ENCODE results near the gene FBP1.

Gene FBP1

GRCh38 chr9:94639061-94639998 lies at the start of gene FBP1:
FBP1 (minus strand) TSS chr9:94639518; CDS start chr9:94639310, 208 bp downstream.
- no peak for DNase-seq (ENCODE audit: low spot score)

- no peak for DNase-seq (ENCODE audit: low spot score)
These were observed 48.1 kb upstream of the FBP1 start for GRCh38 chr9:94687451-94687850.

GRCh38 chr9:94685359-94685758 lies 46.0 kb upstream of the FBP1 start:
- DNase-seq (ENCODE audit: low spot score), result no peak

- peak; percentile 56 for DNase-seq (ENCODE audit: low spot score)
These were observed 42.2 kb upstream of the FBP1 start for GRCh38 chr9:94681508-94681907.

- DNase-seq (ENCODE audit: low spot score), result no peak
These were observed 41.3 kb upstream of the FBP1 start for GRCh38 chr9:94680621-94681020.

- no peak for DNase-seq (ENCODE audit: low spot score)
These were observed 40.7 kb upstream of the FBP1 start for GRCh38 chr9:94680020-94680419.

- DNase-seq (ENCODE audit: low spot score), result no peak
These were observed 40.3 kb upstream of the FBP1 start for GRCh38 chr9:94679587-94679986.

- no peak for DNase-seq (ENCODE audit: low spot score)
These were observed 38.6 kb upstream of the FBP1 start for GRCh38 chr9:94677929-94678328.

GRCh38 chr9:94676446-94677131 lies 37.3 kb upstream of the FBP1 start:
- no peak for DNase-seq (ENCODE audit: low spot score)

- no peak for DNase-seq (ENCODE audit: low spot score)
These were observed 35.9 kb upstream of the FBP1 start for GRCh38 chr9:94675008-94675881.

- no peak for DNase-seq (ENCODE audit: low spot score)
These were observed 33.6 kb upstream of the FBP1 start for GRCh38 chr9:94672811-94673487.

GRCh38 chr9:94668928-94669729 lies 29.8 kb upstream of the FBP1 start:
- DNase-seq (ENCODE audit: low spot score), result peak; percentile 52

- no peak for DNase-seq (ENCODE audit: low spot score)
These were observed 29.2 kb upstream of the FBP1 start for GRCh38 chr9:94668418-94668927.

GRCh38 chr9:94666364-94667099 lies 27.2 kb upstream of the FBP1 start:
- DNase-seq (ENCODE audit: low spot score), result no peak

- DNase-seq (ENCODE audit: low spot score), result no peak
These were observed 26.3 kb upstream of the FBP1 start for GRCh38 chr9:94665613-94666012.

GRCh38 chr9:94664801-94665200 lies 25.5 kb upstream of the FBP1 start:
- DNase-seq (ENCODE audit: low spot score), result no peak

- no peak for DNase-seq (ENCODE audit: low spot score)
These were observed 24.3 kb upstream of the FBP1 start for GRCh38 chr9:94663640-94664039.

GRCh38 chr9:94663140-94663539 lies 23.8 kb upstream of the FBP1 start:
- no peak for DNase-seq (ENCODE audit: low spot score)

GRCh38 chr9:94657021-94657725 lies 17.9 kb upstream of the FBP1 start:
- no peak for DNase-seq (ENCODE audit: low spot score)

All from CD4-positive, alpha-beta T cell treated with Interleukin-15 for 4 hours (primary cell).